ENCODE measurements around the gene GABPB1.

GRCh38 chr15:50228866-50229265 is 126.1 kb downstream of the GABPB1 start:
- TF ChIP-seq EP300 (IDR thresholded peaks at IDR 0.05) (no peak), POLR2AphosphoS5 (IDR thresholded peaks at IDR 0.05) (no peak), CTCF (IDR thresholded peaks at IDR 0.05) (no peak)
